Mucosa of descending colon (tissue), 3 donors: ENCODE measurements around the gene C12orf57. TPM values are rescaled to one million over a fixed set of nuclear protein-coding genes. Genes with fewer than 3 reads are reported as not detected.

ENCODE experiments used
- ATAC-seq: fragments of 200-7000 bp; cut with Tn5 transposase; one replicate; pipeline ENCODE4 v1.9.1; 2020; ENCODE audit warnings: mild to moderate bottlenecking, moderate library complexity
- DNase-seq, 3 donors: peaks; one replicate each; pipeline ENCODE4 v3.0.0-alpha.2; 2020
- H3K36me3 ChIP-seq: fragments of 200-600 bp; one replicate; pipeline ENCODE4 v1.8.0; 2021; ENCODE audit warnings: low read depth, mild to moderate bottlenecking
- H3K4me1 ChIP-seq: fragments of 200-600 bp; one replicate; pipeline ENCODE4 v1.8.0; 2021; ENCODE audit warnings: low read depth, mild to moderate bottlenecking
- H3K4me3 ChIP-seq: fragments of 200-600 bp; one replicate; pipeline ENCODE4 v1.8.0; 2021; ENCODE audit warnings: mild to moderate bottlenecking
- H3K9me3 ChIP-seq: fragments of 200-600 bp; one replicate; pipeline ENCODE4 v1.8.0; 2021; ENCODE audit warnings: mild to moderate bottlenecking
- CTCF ChIP-seq: fragments of 200-600 bp; IDR thresholded peaks from one replicate; pipeline ENCODE4 v1.8.0; 2022; ENCODE audit warnings: antibody characterized with exemption, mild to moderate bottlenecking
- intact Hi-C, 2 donors: fragments of 100-400 bp; cut with DNase I in 1 of 2; cut with micrococcal nuclease in 1 of 2; formaldehyde crosslinking; loops; one replicate each; pipeline versions ENCODE4 v1.11.0 to v1.11.1; 2022; cut with DNase I, micrococcal nuclease
- total RNA-seq, 3 donors: library from RNA; stranded (reverse); fragmentation: NEBNext Ultra II Directional in 2 of 3; extraction: Animal tissue kit (Norgen Biotek cat#: 25700) in 2 of 3; gene quantifications; one replicate each; pipeline versions ENCODE4 v1.2.1 to v1.2.4, GENCODE V29; 2021 to 2023
- donor health status: DM: no; HTN: no; CAD: no; lungs with moderate emphysema.
- donor health status: DM: no; HTN: no; CAD: no.
- donor health status: DM: no; HTN: yes; CAD: no.

Gene C12orf57
- total RNA-seq, 3 donors from 2014 or later = 113 to 175 (median 130) TPM

- H3K4me1 ChIP-seq = peaks cover 12% of the 10 kb centered on the region
- H3K36me3 ChIP-seq = no peaks in the 10 kb centered on the region
- H3K4me3 ChIP-seq = no peak overlapping the region
- no peaks in the 10 kb centered on the region for H3K9me3 ChIP-seq
- ATAC-seq (no peak), DNase-seq (no peak)
- intact Hi-C loops = no loop called here
- no peak for TF ChIP-seq CTCF
Observed at GRCh38 chr12:6975297-6976032, 31.6 kb downstream of the C12orf57 start.

GRCh38 chr12:6977653-6978052, 33.8 kb downstream of the C12orf57 start:
- Histone ChIP-seq H3K4me1 (peaks cover 5% of the 10 kb centered on the region), H3K36me3 (no peaks in the 10 kb centered on the region), H3K4me3 (no peak overlapping the region), H3K9me3 (no peaks in the 10 kb centered on the region)
- DNase-seq = no peak
- no peak for TF ChIP-seq CTCF
- no peak for ATAC-seq
- intact Hi-C loops = no loop called here

- Histone ChIP-seq H3K4me1 (peaks cover 5% of the 10 kb centered on the region), H3K4me3 (no peak overlapping the region), H3K36me3 (no peaks in the 10 kb centered on the region), H3K9me3 (no peaks in the 10 kb centered on the region)
- TF ChIP-seq CTCF = no peak
- intact Hi-C loops = no loop called here
- DNase-seq = no peak
- ATAC-seq = no peak
Observed at GRCh38 chr12:6978188-6978587, 34.4 kb downstream of the C12orf57 start.

GRCh38 chr12:6978611-6979011, 34.8 kb downstream of the C12orf57 start:
- TF ChIP-seq CTCF = no peak
- Histone ChIP-seq H3K36me3 (no peaks in the 10 kb centered on the region), H3K4me3 (no peak overlapping the region), H3K9me3 (no peaks in the 10 kb centered on the region), H3K4me1 (peaks cover 5% of the 10 kb centered on the region)
- intact Hi-C loops = no loop called here
- DNase-seq (no peak), ATAC-seq (no peak)

GRCh38 chr12:6979021-6979420, 35.2 kb downstream of the C12orf57 start:
- Histone ChIP-seq H3K36me3 (no peaks in the 10 kb centered on the region), H3K9me3 (no peaks in the 10 kb centered on the region), H3K4me3 (no peak overlapping the region), H3K4me1 (peaks cover 5% of the 10 kb centered on the region)
- TF ChIP-seq CTCF = no peak
- peak; percentile 28 for ATAC-seq
- intact Hi-C loops = no loop called here
- no peak for DNase-seq
